OCI-LY3 (cell line): ENCODE measurements around the gene WDR20.

Source experiments
- H2AFZ ChIP-seq: fragments of 200-600, 300-600 bp; shearing (Covaris generic); 2 replicates; pipeline ENCODE4 v1.6.0; 2014; ENCODE audit warnings: antibody characterized with exemption, low read depth, low read length
- H3K27ac ChIP-seq: fragments of 200-600, 300-600 bp; sonication (generic); 2 replicates; pipeline ENCODE4 v1.5.1; 2014; ENCODE audit warnings: mild to moderate bottlenecking, low read length, moderate library complexity, mixed read lengths
- H3K27me3 ChIP-seq: fragments of 200-600, 300-600 bp; sonication (generic); 2 replicates; pipeline ENCODE4 v1.6.1; 2014; ENCODE audit warnings: low read depth, low read length, mixed read lengths
- H3K36me3 ChIP-seq: fragments of 200-600, 300-600 bp; sonication (generic); replicated peaks from 2 replicates; pipeline ENCODE3; 2014; ENCODE audit warnings: low read depth, low read length, mixed read lengths
- H3K4me1 ChIP-seq: fragments of 300-600, 200-600 bp; sonication (generic); 2 replicates; pipeline ENCODE4 v1.6.1; 2014; ENCODE audit warnings: low read length, mixed read lengths
- H3K4me2 ChIP-seq: fragments of 200-600, 300-600 bp; sonication (generic); 2 replicates; pipeline ENCODE4 v1.6.1; 2014; ENCODE audit warnings: low read length, mixed read lengths
- H3K4me3 ChIP-seq: fragments of 300-600, 200-600 bp; sonication (generic); 2 replicates; pipeline ENCODE4 v1.5.1; 2014; ENCODE audit warnings: antibody characterized with exemption, mild to moderate bottlenecking, low read length, moderate library complexity
- H3K79me2 ChIP-seq: fragments of 300-600, 200-600 bp; shearing (Covaris generic); 2 replicates; pipeline ENCODE4 v1.6.1; 2014; ENCODE audit warnings: mild to moderate bottlenecking, low read length, mixed read lengths
- H3K9ac ChIP-seq: fragments of 300-600, 200-600 bp; shearing (Covaris generic); 2 replicates; pipeline ENCODE4 v1.6.0; 2014; ENCODE audit warnings: mild to moderate bottlenecking, low read length, moderate library complexity
- H3K9me3 ChIP-seq: fragments of 200-600, 300-600 bp; shearing (Covaris generic); 2 replicates; pipeline ENCODE4 v1.6.1; 2014; ENCODE audit warnings: low read length, mixed read lengths; ENCODE audit not compliant: insufficient read depth
- H4K20me1 ChIP-seq: fragments of 200-600, 300-600 bp; sonication (generic); 2 replicates; pipeline ENCODE4 v1.6.1; 2016; ENCODE audit warnings: low read length, mixed read lengths; ENCODE audit not compliant: insufficient read depth
- CTCF ChIP-seq: fragments of 200-600, 300-600 bp; sonication (generic); IDR thresholded peaks from 2 replicates; pipeline ENCODE4 v1.5.1; 2014; ENCODE audit warnings: antibody characterized with exemption, low read length, low read depth
- EZH2phosphoT487 ChIP-seq: fragments of 200-600 bp; shearing (Covaris generic); IDR thresholded peaks from 2 replicates; pipeline ENCODE4 v1.6.1; 2018; ENCODE audit warnings: antibody characterized with exemption, mixed run types, low read depth

The WDR20 gene

DNA sequence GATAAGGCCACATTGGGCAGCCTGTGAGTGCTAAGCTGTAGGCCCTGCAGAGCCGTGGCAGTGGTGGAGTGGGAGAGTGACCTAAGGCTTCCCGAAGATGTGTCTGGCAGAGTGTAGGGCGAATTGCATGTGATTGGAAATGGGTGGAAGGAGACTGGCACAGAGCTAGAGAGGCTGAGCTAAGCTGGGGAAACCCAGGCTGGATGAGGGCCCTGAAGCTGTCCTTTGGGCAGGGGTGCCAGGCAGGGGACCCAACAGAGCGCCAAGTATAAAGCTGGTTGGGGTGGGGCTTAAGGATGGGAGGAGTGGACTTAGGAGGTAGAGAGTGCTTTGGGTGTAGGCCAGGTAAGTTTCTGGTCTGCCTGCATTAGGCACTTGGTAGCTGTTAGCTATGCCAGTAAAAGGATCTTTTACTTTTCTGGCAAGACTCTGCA, 47.9 kb downstream of the WDR20 start:
- H3K9me3 ChIP-seq, result no peaks in the 10 kb centered on the region
- no peak overlapping the region for H2AFZ ChIP-seq
- H4K20me1 ChIP-seq, result peaks cover 60% of the 10 kb centered on the region
- H3K9ac ChIP-seq, result no peak overlapping the region
- H3K27ac ChIP-seq, result no peak overlapping the region
- no peaks in the 10 kb centered on the region for H3K36me3 ChIP-seq
- TF ChIP-seq CTCF, result no peak
- no peak for TF ChIP-seq EZH2phosphoT487
- no peaks in the 10 kb centered on the region for H3K27me3 ChIP-seq
- peaks cover 19% of the 10 kb centered on the region for H3K4me1 ChIP-seq
- H3K79me2 ChIP-seq, result peaks cover 58% of the 10 kb centered on the region
- H3K4me3 ChIP-seq, result no peak overlapping the region
- no peak overlapping the region for H3K4me2 ChIP-seq

DNA sequence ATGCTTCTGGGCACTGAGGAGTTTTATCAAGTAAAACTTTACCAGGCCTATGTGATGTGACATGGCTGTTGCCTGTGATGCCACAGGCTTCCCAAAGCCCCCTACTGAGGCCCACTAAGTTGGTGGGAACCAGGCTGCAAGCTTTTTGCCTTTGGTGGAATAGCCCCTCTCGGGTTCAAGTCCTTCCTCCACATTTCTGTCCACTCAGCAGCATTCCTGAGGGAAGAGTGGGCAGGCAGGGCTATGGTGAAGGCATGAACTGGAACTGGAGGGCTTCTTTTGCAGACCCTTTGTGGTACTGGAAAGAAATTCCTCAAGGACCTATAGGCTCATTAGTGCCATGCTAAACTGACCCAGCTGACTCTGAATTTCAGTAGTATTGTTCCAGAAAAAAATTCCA, 48.5 kb downstream of the WDR20 start:
- no peak for TF ChIP-seq EZH2phosphoT487
- no peak for TF ChIP-seq CTCF
- Histone ChIP-seq H3K27me3 (no peaks in the 10 kb centered on the region), H4K20me1 (peaks cover 57% of the 10 kb centered on the region), H3K36me3 (no peaks in the 10 kb centered on the region), H3K9ac (no peak overlapping the region), H3K4me1 (peaks cover 19% of the 10 kb centered on the region), H3K27ac (no peak overlapping the region), H2AFZ (no peak overlapping the region), H3K4me3 (no peak overlapping the region), H3K4me2 (no peak overlapping the region), H3K9me3 (no peaks in the 10 kb centered on the region), H3K79me2 (peaks cover 52% of the 10 kb centered on the region)

- TF ChIP-seq CTCF, result no peak
- TF ChIP-seq EZH2phosphoT487, result no peak
- H3K79me2 ChIP-seq, result peaks cover 44% of the 10 kb centered on the region
- no peak overlapping the region for H3K9ac ChIP-seq
- no peak overlapping the region for H3K4me2 ChIP-seq
- H3K4me1 ChIP-seq, result peaks cover 14% of the 10 kb centered on the region
- H4K20me1 ChIP-seq, result peaks cover 57% of the 10 kb centered on the region
- no peak overlapping the region for H3K4me3 ChIP-seq
- no peaks in the 10 kb centered on the region for H3K9me3 ChIP-seq
- no peak overlapping the region for H2AFZ ChIP-seq
- H3K27ac ChIP-seq, result no peak overlapping the region
- H3K27me3 ChIP-seq, result no peaks in the 10 kb centered on the region
- H3K36me3 ChIP-seq, result no peaks in the 10 kb centered on the region
Measured at GRCh38 chr14:102189874-102190273, 50.2 kb downstream of the WDR20 start.

DNA sequence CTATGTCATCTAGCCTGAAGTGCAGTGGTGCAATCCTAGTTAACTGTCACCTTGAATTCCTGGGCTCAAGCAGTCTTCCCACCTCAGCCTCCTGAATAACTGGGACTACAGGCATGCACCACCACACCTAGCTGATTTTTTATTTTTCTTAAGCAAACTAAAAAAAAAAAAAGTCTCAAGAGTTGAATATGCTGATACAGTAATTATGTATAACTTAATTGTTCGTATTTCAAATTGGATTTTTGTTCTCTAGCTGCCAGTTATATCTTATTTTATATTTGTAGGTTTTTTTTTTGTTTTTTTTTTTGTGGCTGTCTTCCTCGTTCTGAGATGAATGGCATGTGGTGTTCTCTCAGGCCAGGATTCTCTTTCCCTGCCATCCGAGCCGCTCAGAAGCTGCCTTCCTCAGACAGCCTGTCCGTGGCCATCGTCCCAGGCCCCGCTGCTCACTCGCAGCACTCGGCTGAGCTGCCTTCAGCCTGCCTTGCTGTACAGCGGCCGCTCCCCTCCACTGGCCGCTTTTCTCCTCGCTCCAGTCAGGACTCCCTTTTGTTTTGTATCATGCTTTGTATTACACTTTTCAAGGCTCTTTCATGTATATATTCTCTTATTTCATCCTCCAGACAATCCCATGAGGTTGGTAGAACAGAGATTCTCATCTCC, 53.3 kb downstream of the WDR20 start:
- H3K79me2 ChIP-seq, result peaks cover 16% of the 10 kb centered on the region

More for the DNA sequence above, 53.3 kb downstream of the WDR20 start:
- peaks cover 50% of the 10 kb centered on the region for H4K20me1 ChIP-seq
- H2AFZ ChIP-seq, result no peak overlapping the region
- no peaks in the 10 kb centered on the region for H3K9me3 ChIP-seq
- peaks cover 19% of the 10 kb centered on the region for H3K36me3 ChIP-seq
- H3K27ac ChIP-seq, result no peak overlapping the region
- TF ChIP-seq CTCF, result no peak
- no peak for TF ChIP-seq EZH2phosphoT487
- H3K4me3 ChIP-seq, result no peak overlapping the region
- H3K4me1 ChIP-seq, result peaks cover 13% of the 10 kb centered on the region
- H3K27me3 ChIP-seq, result no peaks in the 10 kb centered on the region
- H3K4me2 ChIP-seq, result no peak overlapping the region
- no peak overlapping the region for H3K9ac ChIP-seq
